Activated CD8-positive, alpha-beta T cell treated with anti-CD3 and anti-CD28 coated beads, Interleukin-2, amount 10 ng/mL, durations not matched to agents 7 days and 5 days (primary cell): ENCODE data around the gene CRYBB3. TPM values are rescaled to one million over a fixed set of nuclear protein-coding genes. Genes with fewer than 3 reads are reported as not detected.
"Not testable (repeated sequence)": the region's sequence is repeated elsewhere in the genome, so short reads cannot be mapped to it uniquely, and the experiment has no call there.

Source experiments
- ATAC-seq: fragments of 150-1000 bp; cut with Tn5 transposase; one replicate; pipeline ENCODE4 v1.10.0; 2021; ENCODE audit warnings: moderate library complexity
- CTCF ChIA-PET: fragments of 350-600 bp; sonication (Branson Sonifier 250); formaldehyde crosslinking; loops from one replicate; lab custom pipeline; 2021; ENCODE audit warnings: antibody characterized with exemption; lab: Charles Lee
- POLR2A ChIA-PET: fragments of 350-600 bp; sonication (Branson Sonifier 250); formaldehyde crosslinking; loops from one replicate; lab custom pipeline; 2021; ENCODE audit warnings: antibody characterized with exemption; lab: Charles Lee
- DNase-seq: peaks from one replicate; pipeline ENCODE4 v3.0.0-alpha.2; 2020
- H3K27ac Mint-ChIP-seq: one replicate; pipeline ENCODE4 v1.8.0; 2021; ENCODE audit warnings: mild to moderate bottlenecking, mixed read lengths
- H3K27me3 Mint-ChIP-seq: one replicate; pipeline ENCODE4 v1.8.0; 2021; ENCODE audit warnings: low read depth, mixed read lengths
- H3K36me3 Mint-ChIP-seq: one replicate; pipeline ENCODE4 v1.8.0; 2021; ENCODE audit warnings: low read depth, mixed read lengths
- H3K4me1 Mint-ChIP-seq: one replicate; pipeline ENCODE4 v1.8.0; 2021; ENCODE audit warnings: low read depth, mixed read lengths
- H3K4me3 Mint-ChIP-seq: one replicate; pipeline ENCODE4 v1.8.0; 2021; ENCODE audit warnings: mild to moderate bottlenecking, mixed read lengths
- H3K9me3 Mint-ChIP-seq: one replicate; pipeline ENCODE4 v1.8.0; 2022; ENCODE audit warnings: mixed read lengths; ENCODE audit not compliant: insufficient read depth
- total RNA-seq, 2 experiments: library from RNA; stranded (reverse); gene quantifications; one replicate each; pipeline ENCODE4 v1.2.3, GENCODE V29; 2021

CRYBB3 gene
- total RNA-seq, 2 experiments from 2014 or later = not detected

GRCh38 chr22:25210793-25211192 is 11.1 kb downstream of the CRYBB3 start:
- ChIA-PET CTCF (interaction anchor here (1.3 kb wide), 1 partner anchor 8 kb away, joined by 5 read pairs; no protein-coding TSS in a partner anchor), POLR2A (no interaction called here)
- Mint-ChIP-seq H3K36me3 (no peaks in the 10 kb centered on the region), H3K4me1 (no peaks in the 10 kb centered on the region), H3K9me3 (peaks cover 12% of the 10 kb centered on the region), H3K27ac (no peak overlapping the region), H3K4me3 (no peak overlapping the region), H3K27me3 (no peaks in the 10 kb centered on the region)
- ATAC-seq = no peak
- DNase-seq = no peak

DNA sequence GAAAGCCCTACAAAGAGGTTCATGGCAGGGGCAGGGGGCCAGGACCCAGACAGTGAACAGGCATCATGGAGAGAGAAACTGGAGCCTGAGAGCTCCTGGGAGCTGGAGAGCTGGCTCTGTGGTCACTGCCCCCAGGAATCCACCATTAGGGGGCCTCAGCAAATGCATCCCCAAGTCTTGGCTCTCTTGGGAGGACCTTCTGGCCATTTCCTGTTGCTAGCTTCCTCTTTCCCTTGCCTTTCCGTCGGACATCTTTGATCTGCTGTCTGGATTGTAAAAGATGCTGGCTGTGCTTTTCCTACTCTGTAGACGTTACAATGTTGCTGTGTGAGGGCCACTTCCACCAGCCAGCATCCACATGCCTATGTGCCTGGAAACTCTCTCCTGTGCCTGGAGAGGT is 12.7 kb downstream of the CRYBB3 start:
- Mint-ChIP-seq H3K27me3 (peaks cover 2% of the 10 kb centered on the region), H3K36me3 (no peaks in the 10 kb centered on the region), H3K4me1 (no peaks in the 10 kb centered on the region), H3K27ac (no peak overlapping the region), H3K4me3 (no peak overlapping the region), H3K9me3 (peaks cover 12% of the 10 kb centered on the region)
- ATAC-seq (no peak), DNase-seq (no peak)
- ChIA-PET POLR2A (no interaction called here), CTCF (interaction anchor here (2.2 kb wide), 1 partner anchor 10 kb away, joined by 12 read pairs; no protein-coding TSS in a partner anchor)

- Mint-ChIP-seq H3K4me3 (no peak overlapping the region), H3K27me3 (peaks cover 2% of the 10 kb centered on the region), H3K9me3 (peaks cover 12% of the 10 kb centered on the region), H3K4me1 (no peaks in the 10 kb centered on the region), H3K36me3 (no peaks in the 10 kb centered on the region), H3K27ac (no peak overlapping the region)
- DNase-seq = no peak
- ATAC-seq = no peak
- ChIA-PET POLR2A (no interaction called here), CTCF (interaction anchor here (2.2 kb wide), 1 partner anchor 11 kb away, joined by 12 read pairs; no protein-coding TSS in a partner anchor)
These were observed 13.6 kb downstream of the CRYBB3 start for GRCh38 chr22:25213221-25213620.

- Mint-ChIP-seq H3K4me1 (no peaks in the 10 kb centered on the region), H3K36me3 (no peaks in the 10 kb centered on the region), H3K9me3 (peaks cover 12% of the 10 kb centered on the region), H3K27ac (no peak overlapping the region), H3K27me3 (peaks cover 5% of the 10 kb centered on the region), H3K4me3 (no peak overlapping the region)
- no peak for DNase-seq
- ATAC-seq = no peak
- CTCF ChIA-PET = interaction anchor here (1.3 kb wide), 1 partner anchor 14 kb away, joined by 3 read pairs; no protein-coding TSS in a partner anchor
- POLR2A ChIA-PET = no interaction called here
These were observed 16.6 kb downstream of the CRYBB3 start for GRCh38 chr22:25216230-25216629.

DNA sequence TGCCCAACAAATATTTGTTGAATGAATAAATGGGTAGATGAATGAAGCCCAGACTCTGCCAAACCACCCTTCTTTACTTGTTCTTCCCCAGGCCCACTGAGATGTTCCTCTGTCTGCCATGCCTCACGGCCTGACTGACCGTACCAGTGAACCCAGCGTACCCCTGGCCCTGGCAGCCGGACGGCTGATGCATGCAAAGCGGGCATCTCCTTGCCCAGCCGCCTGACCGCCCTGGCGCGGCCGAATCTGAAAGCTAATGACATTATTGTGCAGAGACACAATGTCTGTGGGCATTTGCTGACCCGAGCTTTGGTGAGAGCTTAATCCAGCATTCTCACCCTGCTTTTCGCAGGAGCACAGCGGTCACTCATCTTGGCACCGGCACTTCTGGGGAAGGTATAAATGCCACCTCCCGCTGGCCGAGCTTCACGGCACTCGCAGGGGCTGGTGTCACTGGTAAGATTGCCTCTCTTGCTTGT is 19.6 kb downstream of the CRYBB3 start, which contains the start of gene CRYBB2:
CRYBB2 (plus strand) TSS at position 429 of the 479 bp plus-strand sequence. CDS start 1,791 bp downstream, outside the sequence.
- peaks cover 9% of the 10 kb centered on the region for H3K27me3 Mint-ChIP-seq
- H3K27ac Mint-ChIP-seq = no peak within 1 kb of the TSS
- no peak for DNase-seq
- no peak within 1 kb of the TSS for H3K4me3 Mint-ChIP-seq
- no peaks in the 10 kb centered on the region for H3K4me1 Mint-ChIP-seq
- POLR2A ChIA-PET = no interaction called here
- peaks cover 3% of the 10 kb centered on the region for H3K9me3 Mint-ChIP-seq
- CTCF ChIA-PET = no interaction called here
- no peak for ATAC-seq
- H3K36me3 Mint-ChIP-seq = no peaks in the 10 kb centered on the region

DNA sequence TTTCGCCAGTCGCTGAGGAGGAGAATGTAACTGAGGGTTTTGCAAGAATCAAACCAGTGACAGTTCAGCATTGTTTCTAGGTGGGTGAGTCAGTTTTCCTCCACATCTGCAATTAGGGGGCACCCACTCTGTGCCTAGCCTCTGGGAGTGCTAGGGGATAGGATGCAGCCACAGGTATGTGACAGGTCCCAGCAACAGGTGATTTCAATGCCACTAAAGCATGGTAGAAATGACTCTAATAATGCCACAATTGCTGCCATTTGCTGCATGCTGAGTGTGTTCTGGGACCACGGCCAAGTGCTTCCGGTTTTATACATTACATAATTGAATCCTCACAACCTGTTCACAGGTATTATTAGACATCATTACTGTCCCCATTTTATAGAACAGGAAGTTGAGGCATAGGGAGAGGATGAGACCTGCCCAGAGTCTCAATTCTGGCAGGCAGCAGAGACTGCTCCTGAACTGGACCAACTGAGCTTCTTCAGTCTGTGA is 20.3 kb downstream of the CRYBB3 start:
- Mint-ChIP-seq H3K9me3 (peaks cover 3% of the 10 kb centered on the region), H3K36me3 (no peaks in the 10 kb centered on the region), H3K4me3 (no peak overlapping the region), H3K27me3 (peaks cover 9% of the 10 kb centered on the region), H3K4me1 (no peaks in the 10 kb centered on the region), H3K27ac (no peak overlapping the region)
- ChIA-PET POLR2A (no interaction called here), CTCF (interaction anchor here (1.0 kb wide), 1 partner anchor 18 kb away, joined by 3 read pairs; no protein-coding TSS in a partner anchor)
- no peak for DNase-seq
- no peak for ATAC-seq

DNA sequence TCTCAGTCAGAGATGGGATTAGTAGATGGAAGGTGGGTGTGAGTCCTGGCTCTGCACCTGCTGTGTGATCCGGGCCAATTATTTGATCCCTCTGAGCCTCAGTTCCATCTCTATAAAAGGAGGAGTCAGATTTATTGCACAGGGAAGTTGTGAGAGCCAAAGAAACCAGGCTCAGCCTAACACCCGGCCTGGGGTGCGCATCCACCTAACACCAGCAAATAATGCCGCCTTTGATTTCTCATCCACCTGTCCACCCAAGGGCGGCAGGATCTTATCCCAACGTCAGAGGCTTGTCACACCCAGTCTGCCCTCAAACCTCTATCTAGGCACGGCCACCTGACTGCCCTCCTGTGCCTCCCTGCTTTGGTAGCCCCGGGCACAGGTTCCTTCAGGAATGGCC is 22.1 kb downstream of the CRYBB3 start:
- Mint-ChIP-seq H3K4me3 (no peak overlapping the region), H3K27me3 (peaks cover 6% of the 10 kb centered on the region), H3K9me3 (no peaks in the 10 kb centered on the region), H3K36me3 (no peaks in the 10 kb centered on the region), H3K4me1 (no peaks in the 10 kb centered on the region), H3K27ac (no peak overlapping the region)
- no peak for DNase-seq
- ChIA-PET POLR2A (no interaction called here), CTCF (no interaction called here)
- no peak for ATAC-seq

- Mint-ChIP-seq H3K27ac (no peak overlapping the region), H3K9me3 (no peaks in the 10 kb centered on the region), H3K27me3 (peaks cover 10% of the 10 kb centered on the region), H3K4me1 (no peaks in the 10 kb centered on the region), H3K4me3 (no peak overlapping the region), H3K36me3 (no peaks in the 10 kb centered on the region)
- ChIA-PET CTCF (no interaction called here), POLR2A (no interaction called here)
- ATAC-seq = no peak
- no peak for DNase-seq
These were observed 23.7 kb downstream of the CRYBB3 start for GRCh38 chr22:25223269-25223850.

DNA sequence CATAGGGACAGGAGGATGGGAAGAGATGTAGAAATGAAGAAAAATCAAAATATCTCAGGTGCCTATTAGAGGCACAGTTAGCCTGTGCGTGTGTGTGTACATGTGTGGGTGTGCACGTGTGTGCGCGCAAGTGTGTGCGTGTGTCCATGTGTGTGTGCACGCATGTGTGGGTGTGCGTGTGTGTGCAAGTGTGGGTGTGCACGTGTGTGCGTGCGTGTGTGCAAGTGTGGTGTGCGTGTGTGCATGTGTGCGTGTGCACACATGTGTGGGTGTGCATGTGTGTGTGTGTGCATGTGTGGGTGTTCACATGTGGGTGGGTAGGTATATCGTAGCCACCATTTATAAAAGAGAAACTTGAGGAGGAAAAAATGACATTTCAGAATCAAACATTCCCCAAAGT is 29.2 kb downstream of the CRYBB3 start:
- Mint-ChIP-seq H3K27me3 (peaks cover 14% of the 10 kb centered on the region), H3K4me3 (no peak overlapping the region)
- CTCF ChIA-PET = no interaction called here

DNA sequence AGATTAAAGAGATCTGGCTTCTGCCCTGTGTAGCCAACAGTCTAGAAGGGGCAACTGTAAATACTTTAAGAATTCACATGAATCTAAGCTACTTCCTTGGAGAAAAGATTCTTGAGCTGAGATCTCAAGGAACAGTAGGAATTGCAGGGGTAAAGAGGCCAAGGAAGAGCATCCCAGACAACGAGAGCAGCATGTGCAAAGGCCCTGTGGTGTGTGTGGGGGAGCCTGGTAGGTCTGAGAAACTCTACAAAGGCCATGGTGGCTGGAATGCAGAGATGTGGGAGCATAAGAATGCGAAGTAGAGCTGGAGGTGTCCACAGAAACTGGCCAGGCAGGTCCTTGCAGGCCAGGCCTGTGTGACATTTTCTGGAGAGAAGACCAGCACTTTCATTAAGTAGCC is 31.1 kb downstream of the CRYBB3 start:
- H3K4me3 Mint-ChIP-seq, H3K4me1 Mint-ChIP-seq: not testable (repeated sequence)
- peaks cover 27% of the 10 kb centered on the region for H3K27me3 Mint-ChIP-seq

More for the DNA sequence above, 29.2 kb downstream of the CRYBB3 start:
- no peaks in the 10 kb centered on the region for H3K36me3 Mint-ChIP-seq
- no peaks in the 10 kb centered on the region for H3K4me1 Mint-ChIP-seq
- POLR2A ChIA-PET = no interaction called here
- DNase-seq (no peak), ATAC-seq (no peak)
- H3K27ac Mint-ChIP-seq = no peak overlapping the region
- H3K9me3 Mint-ChIP-seq = no peaks in the 10 kb centered on the region

GRCh38 chr22:25232301-25232700 is 32.6 kb downstream of the CRYBB3 start:
- Mint-ChIP-seq H3K4me3 (no peak overlapping the region), H3K4me1 (peaks cover 4% of the 10 kb centered on the region), H3K36me3 (no peaks in the 10 kb centered on the region), H3K27me3 (peaks cover 25% of the 10 kb centered on the region), H3K9me3 (no peaks in the 10 kb centered on the region), H3K27ac (no peak overlapping the region)
- POLR2A ChIA-PET = no interaction called here
- DNase-seq (no peak), ATAC-seq (no peak)
- CTCF ChIA-PET = no interaction called here

More for the DNA sequence above, 31.1 kb downstream of the CRYBB3 start:
- ATAC-seq, H3K9me3 Mint-ChIP-seq, H3K36me3 Mint-ChIP-seq, H3K27ac Mint-ChIP-seq, CTCF ChIA-PET, POLR2A ChIA-PET, DNase-seq: not testable (repeated sequence)

- ATAC-seq, H3K9me3 Mint-ChIP-seq, DNase-seq, H3K36me3 Mint-ChIP-seq, H3K4me3 Mint-ChIP-seq, POLR2A ChIA-PET, CTCF ChIA-PET, H3K4me1 Mint-ChIP-seq, H3K27ac Mint-ChIP-seq: not testable (repeated sequence)
- H3K27me3 Mint-ChIP-seq = peaks cover 27% of the 10 kb centered on the region
These were observed 34.0 kb downstream of the CRYBB3 start for GRCh38 chr22:25233706-25234105.
